Activated naive CD8-positive, alpha-beta T cell treated with anti-CD3 and anti-CD28 coated beads, Interleukin-2, amount 50 U/mL, for 24 hours (primary cell): ENCODE data around the gene GRPEL1.

ENCODE experiments used
- ATAC-seq: fragments of 150-1000 bp; cut with Tn5 transposase; one replicate; pipeline ENCODE4 v1.10.0; 2021
- DNase-seq: peaks from one replicate; pipeline ENCODE4 v3.0.0; 2021
- H3K27ac Mint-ChIP-seq: one replicate; pipeline ENCODE4 v1.8.0; 2021; ENCODE audit warnings: mild to moderate bottlenecking, mixed read lengths
- H3K27me3 Mint-ChIP-seq: one replicate; pipeline ENCODE4 v1.8.0; 2021; ENCODE audit warnings: mixed read lengths
- H3K36me3 Mint-ChIP-seq: one replicate; pipeline ENCODE4 v1.8.0; 2021; ENCODE audit warnings: low read depth, mixed read lengths
- H3K4me1 Mint-ChIP-seq: one replicate; pipeline ENCODE4 v1.8.0; 2021; ENCODE audit warnings: mixed read lengths
- H3K4me3 Mint-ChIP-seq: one replicate; pipeline ENCODE4 v1.8.0; 2021; ENCODE audit warnings: mild to moderate bottlenecking, moderate library complexity, mixed read lengths
- H3K9me3 Mint-ChIP-seq: one replicate; pipeline ENCODE4 v1.8.0; 2021; ENCODE audit warnings: mixed read lengths

GRPEL1 gene

DNA sequence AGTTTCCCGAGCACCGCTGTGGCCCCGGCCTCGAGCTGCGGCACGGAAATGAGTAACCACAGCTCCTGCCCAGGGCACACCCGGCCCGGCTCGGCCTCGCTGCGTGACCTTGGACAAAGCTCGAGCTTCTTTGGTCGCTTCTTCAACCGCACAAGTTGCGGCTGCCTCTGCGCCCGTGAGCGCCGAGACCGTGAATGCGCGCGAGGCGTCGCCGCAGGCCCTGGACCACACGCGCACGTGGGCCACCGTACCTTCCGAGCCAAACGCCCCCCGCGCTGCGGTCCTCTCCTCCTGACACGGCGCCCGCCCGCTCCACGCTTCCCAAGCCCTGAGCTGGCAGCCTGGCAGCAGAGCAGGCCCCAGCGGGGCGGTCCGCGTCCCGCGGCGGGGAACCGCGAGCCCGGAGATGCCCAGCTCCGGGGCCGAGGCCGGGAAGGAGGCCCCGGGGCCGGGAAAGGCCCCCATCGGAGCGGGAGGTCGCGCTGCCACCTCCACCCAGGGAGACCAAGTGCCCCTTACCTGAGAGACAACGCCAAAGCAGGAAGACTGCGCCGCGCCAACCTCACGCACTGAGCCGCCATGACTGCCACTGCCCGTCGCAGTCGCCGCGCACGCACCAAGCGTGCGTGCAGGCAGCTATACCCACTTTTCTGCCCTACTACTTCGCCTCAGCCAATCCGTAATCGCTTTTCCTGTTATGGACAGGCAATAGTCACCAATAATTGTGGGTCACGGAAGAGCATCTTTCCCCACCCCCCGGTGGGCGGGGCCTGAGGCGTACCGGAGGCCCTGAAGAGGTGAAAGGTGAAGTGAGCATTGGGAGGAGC, at the start of gene GRPEL1:
Gene GRPEL1, minus strand, starts transcription at position 613 of the 827 bp plus-strand sequence. Its CDS starts 32 bp downstream, at position 581.
- H3K9me3 Mint-ChIP-seq = no peaks in the 10 kb centered on the region
- DNase-seq (peak; percentile 44), ATAC-seq (peak; percentile 92)
- peaks cover 2% of the 10 kb centered on the region for H3K27me3 Mint-ChIP-seq
- peak within 1 kb of the TSS; percentile 94 for H3K27ac Mint-ChIP-seq
- peak within 1 kb of the TSS; percentile 94 for H3K4me3 Mint-ChIP-seq
- H3K36me3 Mint-ChIP-seq = peaks cover 40% of the 10 kb centered on the region
- H3K4me1 Mint-ChIP-seq = peaks cover 46% of the 10 kb centered on the region

DNA sequence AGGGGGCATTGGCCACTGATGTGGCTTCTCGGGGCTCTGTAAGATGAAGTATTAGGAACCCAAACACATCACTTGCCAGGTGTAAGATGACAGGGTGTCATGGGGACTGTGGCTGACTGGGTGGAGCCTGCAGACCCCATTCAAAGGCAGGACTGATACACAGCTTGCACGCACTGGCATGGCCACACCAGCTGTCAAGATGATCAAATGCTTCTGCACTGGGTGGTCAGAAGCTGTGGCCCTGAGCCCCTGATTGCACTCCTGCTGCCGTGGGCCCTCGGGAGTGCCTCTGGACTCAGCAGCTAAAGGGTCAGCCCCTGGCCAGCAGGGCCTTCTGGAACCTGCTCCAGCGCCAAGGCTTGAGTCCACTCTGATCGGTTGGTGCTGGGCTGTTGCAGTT, 48.8 kb upstream of the GRPEL1 start:
- no peak overlapping the region for H3K27ac Mint-ChIP-seq
- H3K4me1 Mint-ChIP-seq = no peaks in the 10 kb centered on the region
- peaks cover 9% of the 10 kb centered on the region for H3K9me3 Mint-ChIP-seq
- H3K36me3 Mint-ChIP-seq = no peaks in the 10 kb centered on the region
- DNase-seq = no peak
- no peak overlapping the region for H3K4me3 Mint-ChIP-seq
- no peak for ATAC-seq
- H3K27me3 Mint-ChIP-seq = peaks cover 16% of the 10 kb centered on the region

- no peak overlapping the region for H3K4me3 Mint-ChIP-seq
- H3K9me3 Mint-ChIP-seq = peaks cover 9% of the 10 kb centered on the region
- ATAC-seq (no peak), DNase-seq (no peak)
- H3K36me3 Mint-ChIP-seq = no peaks in the 10 kb centered on the region
- no peak overlapping the region for H3K27ac Mint-ChIP-seq
- no peaks in the 10 kb centered on the region for H3K4me1 Mint-ChIP-seq
- peaks cover 16% of the 10 kb centered on the region for H3K27me3 Mint-ChIP-seq
Measured at GRCh38 chr4:7115557-7116340, 47.9 kb upstream of the GRPEL1 start.

GRCh38 chr4:7112656-7113055, 44.8 kb upstream of the GRPEL1 start:
- DNase-seq (no peak), ATAC-seq (no peak)
- Mint-ChIP-seq H3K27me3 (peaks cover 2% of the 10 kb centered on the region), H3K9me3 (peaks cover 5% of the 10 kb centered on the region), H3K4me3 (no peak overlapping the region), H3K4me1 (no peaks in the 10 kb centered on the region), H3K27ac (no peak overlapping the region), H3K36me3 (no peaks in the 10 kb centered on the region)

DNA sequence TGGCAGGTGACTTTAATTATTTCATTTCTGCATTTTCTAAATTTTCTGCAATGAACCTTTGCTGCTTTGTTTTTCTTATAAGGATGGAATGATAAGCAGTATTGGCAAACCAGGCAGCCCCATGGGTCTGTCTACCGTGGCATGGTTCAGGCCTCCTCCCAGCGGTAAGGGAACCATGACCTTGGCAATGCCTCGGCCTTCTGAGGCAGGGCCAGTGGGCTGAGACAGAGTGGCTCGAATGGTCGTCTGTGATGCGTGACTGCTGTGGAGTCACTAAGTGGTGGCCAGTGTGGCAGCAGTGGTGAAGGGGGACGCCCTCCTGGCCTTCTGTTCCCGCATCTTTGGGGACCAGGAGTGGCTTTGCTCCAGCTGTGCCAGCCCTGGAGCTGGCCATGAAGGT, 43.6 kb upstream of the GRPEL1 start:
- no peaks in the 10 kb centered on the region for H3K4me1 Mint-ChIP-seq
- H3K27ac Mint-ChIP-seq = no peak overlapping the region
- ATAC-seq (no peak), DNase-seq (no peak)
- H3K9me3 Mint-ChIP-seq = peaks cover 4% of the 10 kb centered on the region
- no peaks in the 10 kb centered on the region for H3K27me3 Mint-ChIP-seq
- no peaks in the 10 kb centered on the region for H3K36me3 Mint-ChIP-seq
- H3K4me3 Mint-ChIP-seq = no peak overlapping the region

DNA sequence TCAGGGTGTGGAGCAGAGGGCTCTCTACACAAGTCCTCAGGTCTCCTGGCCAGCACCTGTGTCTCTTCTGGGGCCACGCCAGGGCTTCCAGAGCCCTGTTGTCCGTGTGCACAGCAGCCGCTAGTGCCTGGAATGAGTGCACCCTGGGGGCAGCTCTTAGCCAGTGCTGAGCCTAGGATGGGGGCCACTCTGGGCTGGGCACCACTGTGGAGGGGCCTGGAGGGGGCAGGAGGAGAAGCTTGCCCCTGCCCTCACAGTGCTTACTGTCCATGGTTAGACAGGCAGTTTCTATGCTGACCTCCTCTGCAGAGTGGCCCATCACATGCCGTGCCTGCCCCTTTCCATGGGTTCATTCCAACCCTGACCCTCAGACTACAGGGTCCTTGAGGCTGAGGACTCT, 42.7 kb upstream of the GRPEL1 start:
- Mint-ChIP-seq H3K9me3 (peaks cover 4% of the 10 kb centered on the region), H3K27me3 (no peaks in the 10 kb centered on the region), H3K36me3 (no peaks in the 10 kb centered on the region), H3K4me1 (no peaks in the 10 kb centered on the region), H3K4me3 (no peak overlapping the region), H3K27ac (no peak overlapping the region)
- ATAC-seq (no peak), DNase-seq (no peak)

DNA sequence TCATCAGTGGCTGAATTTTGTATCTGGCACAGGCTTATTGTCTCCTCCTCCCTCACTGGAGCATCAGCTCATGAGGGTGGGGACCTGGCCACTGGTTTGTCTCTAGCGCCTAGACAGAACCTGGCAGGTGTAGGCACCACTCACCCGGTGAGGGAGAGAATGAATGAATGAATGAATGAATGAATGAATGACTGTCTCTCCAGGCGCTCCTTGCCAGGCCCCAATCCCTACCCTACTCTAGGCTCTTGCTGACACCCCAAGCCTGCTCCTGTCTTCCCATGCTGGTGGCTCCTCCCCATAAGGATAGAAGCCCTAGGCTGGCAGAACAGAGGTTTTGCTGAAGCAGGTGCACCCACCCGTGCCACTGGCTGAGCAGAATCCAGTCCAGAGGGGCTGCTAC, 41.3 kb upstream of the GRPEL1 start:
- Mint-ChIP-seq H3K4me1 (no peaks in the 10 kb centered on the region), H3K9me3 (peaks cover 4% of the 10 kb centered on the region), H3K27ac (no peak overlapping the region)

DNA sequence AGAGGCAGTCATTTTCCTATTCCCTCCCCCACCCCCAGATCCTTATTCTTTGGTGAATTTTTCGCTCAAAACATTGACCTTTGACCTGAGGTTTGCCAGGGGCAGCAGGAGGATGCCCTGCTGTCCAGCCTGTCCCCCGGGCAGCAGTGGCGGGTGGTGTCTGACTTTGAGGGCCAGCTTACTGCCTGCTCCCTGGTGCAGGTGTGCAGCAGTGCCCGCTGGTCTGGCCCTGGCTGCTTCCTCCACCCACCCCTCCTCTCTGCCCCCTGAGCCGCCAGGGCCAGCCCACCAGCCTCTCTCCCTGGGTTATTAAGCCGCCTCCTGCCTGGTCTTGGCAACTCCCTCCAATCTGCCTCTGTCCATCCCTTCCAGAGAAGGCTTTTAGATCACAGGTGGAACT, 40.8 kb upstream of the GRPEL1 start:
- peaks cover 4% of the 10 kb centered on the region for H3K9me3 Mint-ChIP-seq
- no peaks in the 10 kb centered on the region for H3K36me3 Mint-ChIP-seq
- no peaks in the 10 kb centered on the region for H3K4me1 Mint-ChIP-seq
- no peak for ATAC-seq
- H3K27me3 Mint-ChIP-seq = no peaks in the 10 kb centered on the region
- no peak overlapping the region for H3K4me3 Mint-ChIP-seq
- no peak overlapping the region for H3K27ac Mint-ChIP-seq
- DNase-seq = no peak

More for the DNA sequence above, 41.3 kb upstream of the GRPEL1 start:
- Mint-ChIP-seq H3K27me3 (no peaks in the 10 kb centered on the region), H3K4me3 (no peak overlapping the region), H3K36me3 (no peaks in the 10 kb centered on the region)
- ATAC-seq (no peak), DNase-seq (no peak)

DNA sequence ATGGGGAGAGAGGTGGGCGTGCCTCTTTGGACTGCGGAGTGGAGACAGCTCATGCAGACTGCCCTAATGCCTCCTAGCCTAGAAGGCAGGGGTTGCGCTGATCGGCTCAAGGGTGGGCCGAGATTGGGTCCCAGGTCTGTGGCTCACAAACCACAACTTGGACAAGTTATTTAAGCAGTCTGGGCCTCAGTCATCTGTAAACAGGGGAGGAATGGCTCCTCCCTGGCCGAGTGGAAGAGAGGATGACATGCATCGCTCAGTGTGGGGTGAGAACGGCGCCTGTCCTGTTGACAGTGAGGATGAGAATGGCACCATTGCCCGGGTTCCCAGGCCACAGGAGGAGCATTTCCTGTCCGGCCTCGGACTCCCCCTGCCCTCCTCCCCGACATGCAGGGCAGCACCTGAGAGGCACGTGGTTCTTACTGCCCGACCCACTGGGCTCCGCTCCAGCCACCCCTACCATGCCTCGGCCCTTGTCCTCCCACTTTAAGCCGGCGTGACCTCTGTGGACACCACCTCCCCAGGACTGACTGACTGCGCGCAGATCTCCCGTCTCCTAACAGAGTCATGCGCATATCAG, 40.3 kb upstream of the GRPEL1 start:
- Mint-ChIP-seq H3K27ac (no peak overlapping the region), H3K4me1 (peaks cover under 1% of the 10 kb centered on the region), H3K27me3 (no peaks in the 10 kb centered on the region), H3K9me3 (peaks cover 4% of the 10 kb centered on the region), H3K4me3 (no peak overlapping the region), H3K36me3 (no peaks in the 10 kb centered on the region)
- DNase-seq = no peak
- ATAC-seq = no peak

DNA sequence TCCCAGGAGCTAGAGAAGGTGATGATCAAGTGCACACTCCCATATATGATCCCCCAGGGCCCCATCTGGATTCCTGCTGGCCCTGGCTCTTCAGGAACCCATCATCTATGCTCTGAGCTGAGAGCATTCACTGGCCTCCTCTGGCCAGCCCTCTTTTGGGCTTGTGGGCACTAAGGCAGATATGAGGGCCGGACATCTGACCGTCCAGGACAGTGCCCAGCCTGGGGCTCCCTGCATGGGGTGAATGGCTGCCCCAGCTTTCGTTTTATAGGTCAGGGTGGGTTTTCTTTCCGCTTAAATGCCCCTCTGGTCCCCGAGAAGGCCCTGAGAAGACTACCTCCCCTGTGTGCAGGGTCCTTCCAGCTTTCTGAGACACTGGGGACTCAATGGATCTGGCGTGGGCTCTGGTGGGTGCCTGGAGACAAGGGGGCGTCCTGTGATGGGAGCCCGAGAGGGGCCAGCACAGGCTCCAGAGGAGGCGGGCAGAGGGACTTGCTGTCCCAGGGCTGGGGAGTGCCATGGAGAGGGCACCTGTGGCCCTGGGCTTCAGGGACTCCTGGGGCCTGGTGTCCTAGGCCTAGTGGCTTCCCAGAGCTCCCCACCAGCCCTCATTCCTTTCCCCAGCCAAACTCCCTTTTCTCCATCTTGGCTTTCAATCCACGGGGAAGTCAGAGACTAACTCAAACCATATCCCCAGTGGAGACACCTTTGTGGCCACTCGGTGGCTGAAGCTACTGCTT, 39.5 kb upstream of the GRPEL1 start:
- peaks cover 4% of the 10 kb centered on the region for H3K9me3 Mint-ChIP-seq
- no peaks in the 10 kb centered on the region for H3K36me3 Mint-ChIP-seq
- ATAC-seq (no peak), DNase-seq (no peak)
- H3K4me1 Mint-ChIP-seq = peaks cover 6% of the 10 kb centered on the region
- no peak overlapping the region for H3K4me3 Mint-ChIP-seq
- no peaks in the 10 kb centered on the region for H3K27me3 Mint-ChIP-seq
- H3K27ac Mint-ChIP-seq = no peak overlapping the region

GRCh38 chr4:7105276-7105675, 37.4 kb upstream of the GRPEL1 start:
- Mint-ChIP-seq H3K27ac (no peak overlapping the region), H3K36me3 (no peaks in the 10 kb centered on the region), H3K9me3 (peaks cover 3% of the 10 kb centered on the region), H3K4me3 (no peak overlapping the region), H3K27me3 (no peaks in the 10 kb centered on the region), H3K4me1 (peaks cover 15% of the 10 kb centered on the region)
- no peak for DNase-seq
- no peak for ATAC-seq

DNA sequence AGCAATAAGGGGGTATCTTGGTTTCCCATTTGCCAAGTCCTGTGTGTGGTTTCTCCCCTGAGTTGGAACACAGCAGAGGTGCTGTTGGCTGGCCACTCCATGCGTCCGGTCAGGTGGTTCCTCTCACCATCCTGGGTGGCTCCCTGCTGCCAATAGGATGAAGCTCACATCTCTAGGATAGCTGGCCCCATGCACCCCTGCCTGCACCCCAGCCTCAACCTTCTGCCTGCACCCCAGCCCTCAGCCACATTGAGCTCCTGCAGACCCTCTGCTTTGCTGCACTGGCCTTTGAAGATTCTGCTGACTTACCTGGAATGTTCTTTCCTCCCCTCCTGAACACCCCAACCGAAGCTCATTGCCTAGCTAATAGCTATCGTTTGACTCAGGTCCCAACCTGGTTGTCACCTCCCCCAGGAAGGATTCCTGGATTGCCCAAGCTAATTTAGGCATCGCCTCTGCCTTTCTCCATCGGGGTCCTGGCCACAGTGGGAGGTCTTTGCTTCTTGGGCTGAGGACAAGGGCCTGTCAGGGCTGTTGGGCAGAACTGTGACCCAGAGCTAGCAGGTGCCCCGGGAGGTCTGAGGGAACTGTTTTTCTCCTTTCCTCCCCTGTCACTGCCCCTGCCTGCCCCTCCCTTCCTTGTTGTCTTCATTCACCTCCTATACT, 36.6 kb upstream of the GRPEL1 start:
- peaks cover 15% of the 10 kb centered on the region for H3K4me1 Mint-ChIP-seq
- no peak overlapping the region for H3K27ac Mint-ChIP-seq
- ATAC-seq (no peak), DNase-seq (no peak)
- no peak overlapping the region for H3K4me3 Mint-ChIP-seq
- H3K36me3 Mint-ChIP-seq = no peaks in the 10 kb centered on the region
- no peaks in the 10 kb centered on the region for H3K27me3 Mint-ChIP-seq
- H3K9me3 Mint-ChIP-seq = no peaks in the 10 kb centered on the region

GRCh38 chr4:7103607-7104365, 35.9 kb upstream of the GRPEL1 start:
- peak overlapping the region; percentile 87 for H3K4me3 Mint-ChIP-seq
- H3K9me3 Mint-ChIP-seq = no peaks in the 10 kb centered on the region
- H3K27me3 Mint-ChIP-seq = no peaks in the 10 kb centered on the region
- no peak overlapping the region for H3K27ac Mint-ChIP-seq
- H3K36me3 Mint-ChIP-seq = no peaks in the 10 kb centered on the region
- ATAC-seq (no peak), DNase-seq (no peak)
- H3K4me1 Mint-ChIP-seq = peaks cover 15% of the 10 kb centered on the region
